HG03457 (cell line): ENCODE results near the gene FANCC.

Experiments used
- ATAC-seq: cut with Tn5 transposase; IDR thresholded peaks from one replicate; pipeline ENCODE4 v1.9.1; 2021; ENCODE audit warnings: moderate number of reproducible peaks; ENCODE audit not compliant: unreplicated experiment

FANCC gene

DNA sequence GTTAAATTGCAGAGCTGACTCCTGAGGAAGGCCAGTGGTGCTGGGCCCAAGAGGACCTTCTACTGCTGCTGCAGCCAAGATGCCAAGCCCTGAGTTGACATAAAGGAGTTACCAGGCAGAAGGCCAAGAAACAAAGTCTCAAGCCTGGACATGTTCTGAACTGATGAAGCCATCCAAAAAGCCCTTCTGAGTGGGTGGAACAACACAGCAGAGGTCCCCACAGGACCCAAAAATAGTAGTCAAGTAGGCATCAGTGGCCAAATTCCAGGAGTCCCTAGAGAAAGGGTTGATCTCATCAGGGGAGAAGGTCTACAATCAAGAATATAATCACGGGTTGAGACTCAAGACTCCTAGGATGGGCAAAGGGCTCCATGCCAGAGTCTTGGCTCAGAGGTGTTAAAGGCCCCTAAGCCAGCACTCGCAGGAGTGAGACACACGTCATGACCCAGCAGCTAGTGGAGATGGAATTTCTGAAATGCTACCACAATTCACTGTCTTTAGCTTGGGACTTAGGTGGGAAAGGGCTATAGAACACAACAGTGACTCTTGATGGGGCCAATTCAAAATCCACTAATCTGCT lies 119.7 kb downstream of the FANCC start:
- no peak for ATAC-seq

DNA sequence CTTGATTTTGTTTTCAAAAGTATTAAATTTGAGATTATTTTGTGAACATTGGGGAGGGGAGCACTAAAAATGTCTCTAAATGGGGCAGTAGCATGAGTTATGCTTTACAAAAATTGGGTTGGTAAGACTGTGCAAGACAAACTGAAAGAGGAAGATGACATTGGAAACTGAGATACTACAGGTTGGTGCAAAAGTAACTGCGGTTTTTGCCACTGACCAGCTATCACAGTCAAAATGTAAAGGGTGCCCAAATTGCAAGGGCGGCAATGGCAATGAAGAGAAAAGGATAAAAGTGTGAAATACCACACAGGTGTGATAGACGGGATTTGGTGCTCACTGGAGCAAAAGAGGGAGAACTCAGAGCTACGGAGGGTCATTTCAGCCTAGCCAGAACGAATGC lies 124.0 kb downstream of the FANCC start:
- ATAC-seq, result no peak

DNA sequence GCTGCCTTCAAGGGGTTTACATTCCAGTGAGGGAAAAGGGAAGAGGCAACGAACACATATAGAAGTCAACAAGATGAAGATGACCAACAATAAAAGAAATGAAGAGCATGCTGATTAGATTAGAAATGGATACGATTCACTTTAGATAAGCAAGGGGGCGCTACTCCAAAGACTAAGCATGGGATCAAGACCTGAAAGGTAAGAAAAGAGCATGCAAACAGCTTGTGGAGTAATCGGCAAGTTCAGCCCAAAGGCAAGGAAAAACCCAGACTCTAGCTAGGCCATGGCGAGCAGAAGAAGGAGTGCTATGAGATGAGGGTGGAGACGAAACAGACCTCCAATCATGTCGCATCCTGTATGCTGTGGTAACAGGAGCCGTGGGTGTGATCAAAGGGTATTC lies 124.4 kb downstream of the FANCC start:
- no peak for ATAC-seq

DNA sequence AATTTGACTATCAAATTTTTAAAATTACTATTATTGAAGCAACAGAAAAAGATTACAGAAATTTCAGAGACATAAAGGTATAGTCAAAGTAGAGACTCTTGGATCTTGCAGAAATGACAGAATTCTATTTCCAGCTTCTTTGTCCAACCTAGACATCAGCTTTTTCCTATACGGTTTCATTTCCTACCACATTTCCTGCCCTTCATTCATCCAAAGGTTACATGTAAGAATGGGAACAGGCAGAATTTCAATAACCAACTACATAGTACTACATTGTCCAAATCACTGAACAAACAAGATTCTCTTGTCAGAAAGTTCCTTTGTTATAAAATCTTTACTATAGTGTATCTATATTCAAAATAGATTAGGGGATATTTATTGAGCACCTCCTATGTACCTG lies 124.9 kb downstream of the FANCC start:
- no peak for ATAC-seq

DNA sequence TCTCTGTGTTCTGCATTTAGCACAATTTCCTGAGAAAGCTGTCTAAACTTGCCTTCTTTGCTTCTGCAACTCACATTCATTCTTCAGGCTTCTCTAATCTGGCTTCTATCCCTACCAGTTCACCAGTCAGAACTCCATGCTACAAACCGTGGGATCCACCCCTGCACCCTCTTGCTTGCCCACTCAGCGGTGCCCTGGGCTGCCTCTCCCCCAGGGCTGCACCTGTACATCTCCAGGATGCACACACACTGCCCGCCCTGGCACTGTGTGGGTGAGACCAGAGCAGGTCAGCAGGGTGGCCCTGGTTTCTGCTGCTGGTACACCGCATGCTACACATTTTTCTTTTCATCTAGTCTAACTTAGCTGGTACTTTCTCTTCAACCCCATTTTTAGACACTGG lies 127.1 kb downstream of the FANCC start:
- ATAC-seq, result no peak

DNA sequence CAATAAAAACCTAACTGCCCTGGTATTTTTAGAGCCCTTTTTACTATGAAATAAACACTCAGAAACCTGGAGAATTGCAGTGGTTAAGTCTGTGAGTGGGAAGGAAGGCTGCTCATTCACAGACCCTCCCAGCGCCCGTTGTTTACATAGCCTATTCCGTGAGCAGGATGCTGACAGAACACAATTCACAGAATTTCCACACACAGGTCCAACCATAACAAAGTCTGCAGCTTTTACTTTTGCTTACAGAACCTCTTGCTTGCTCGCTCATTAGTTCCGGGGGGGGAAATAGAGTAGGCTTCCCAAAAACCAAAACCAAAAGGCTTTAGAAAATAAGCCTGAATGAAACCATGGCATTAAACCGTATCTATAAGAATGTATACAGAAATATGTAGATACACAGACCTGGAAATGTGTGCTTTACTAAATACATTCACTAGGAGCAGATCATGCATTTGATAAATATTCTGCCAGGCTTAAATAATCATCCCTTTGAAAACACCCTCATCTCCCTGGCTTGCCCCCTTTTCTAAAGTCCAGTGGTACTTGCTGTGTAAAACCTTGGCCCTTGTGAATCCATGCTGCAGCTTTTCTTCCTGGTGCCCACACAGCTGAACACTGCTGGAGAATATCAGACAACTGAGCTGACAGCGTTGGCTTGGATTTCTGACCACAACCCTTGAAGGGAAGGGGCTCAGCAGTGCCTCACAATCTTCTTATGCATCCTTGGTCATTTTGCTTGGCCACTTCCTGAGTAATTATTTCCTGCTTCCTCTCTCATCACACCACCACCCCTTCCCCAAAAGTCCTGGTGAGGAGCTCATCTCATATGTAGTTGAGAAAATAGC lies 128.0 kb downstream of the FANCC start:
- ATAC-seq, result no peak

DNA sequence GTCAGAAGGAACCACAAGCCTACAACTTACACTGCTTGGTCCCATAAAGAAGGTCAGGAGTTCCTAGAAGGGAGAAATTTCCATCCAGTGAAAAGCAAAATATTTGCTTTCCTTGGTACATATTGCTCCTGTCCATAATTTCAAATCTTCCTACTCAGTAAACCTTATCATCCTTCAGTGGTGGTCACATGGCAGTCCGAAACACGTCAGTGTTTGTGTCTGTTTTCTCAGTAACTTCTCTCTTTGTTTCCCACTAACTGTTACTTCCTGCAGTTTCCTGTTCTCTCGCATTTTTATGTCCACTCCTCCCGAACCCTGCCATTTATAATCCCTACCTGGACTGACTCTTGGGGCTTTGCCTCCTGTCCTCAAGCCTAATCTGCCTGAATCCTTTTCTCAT lies 129.1 kb downstream of the FANCC start:
- ATAC-seq, result no peak

DNA sequence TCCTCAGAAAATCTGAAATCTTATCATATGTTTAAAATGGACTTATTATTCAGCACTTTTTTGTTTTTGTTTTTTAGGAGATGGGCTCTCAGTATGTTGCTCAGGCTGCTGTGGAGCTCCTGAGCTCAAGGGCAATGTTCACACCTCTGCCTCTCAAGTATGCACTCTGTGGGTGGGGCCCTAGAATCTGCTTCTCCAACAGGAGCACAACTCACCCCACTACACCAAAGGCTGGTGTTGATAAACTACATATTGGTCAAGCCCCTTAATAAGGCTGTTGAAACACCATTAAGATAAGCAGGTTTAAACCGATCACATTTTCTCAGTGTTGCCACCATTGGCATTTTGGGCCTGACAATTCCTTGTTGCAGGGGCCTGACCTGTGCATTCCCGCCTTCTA lies 131.6 kb downstream of the FANCC start:
- ATAC-seq, result no peak

DNA sequence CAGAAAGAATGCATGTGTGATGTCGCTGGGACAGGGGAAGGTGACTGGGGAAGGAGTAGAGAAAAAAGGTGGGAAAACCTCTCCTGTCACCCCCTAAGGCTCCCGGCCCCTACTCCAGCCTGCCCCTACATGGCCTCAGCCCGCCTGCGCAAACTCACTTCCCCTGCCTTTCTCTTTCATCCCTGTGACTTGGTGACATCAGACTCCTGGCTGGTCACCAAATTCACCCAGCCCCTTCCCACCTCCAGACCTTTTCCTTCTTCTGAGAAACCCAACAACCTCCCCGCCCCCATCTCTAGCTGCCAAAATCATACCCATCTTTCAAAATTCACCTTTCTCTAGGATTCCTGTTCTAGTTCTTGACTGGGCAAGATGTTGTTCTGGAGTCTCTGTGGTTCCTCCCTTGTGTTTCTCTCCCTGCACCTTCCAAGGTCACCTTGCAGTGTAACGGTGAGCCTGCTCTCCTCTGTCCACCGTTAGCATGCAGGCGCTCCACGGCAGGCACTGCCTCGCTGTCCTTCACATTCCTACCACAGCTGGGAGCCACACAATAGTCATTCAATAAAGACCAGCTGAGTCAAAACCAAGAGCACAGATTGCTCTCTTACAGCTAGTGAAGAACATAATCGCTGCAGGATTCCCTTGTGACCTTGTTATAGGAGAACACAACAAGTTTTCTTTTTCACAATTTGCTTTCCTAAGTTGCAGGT lies 134.5 kb downstream of the FANCC start:
- ATAC-seq, result no peak

DNA sequence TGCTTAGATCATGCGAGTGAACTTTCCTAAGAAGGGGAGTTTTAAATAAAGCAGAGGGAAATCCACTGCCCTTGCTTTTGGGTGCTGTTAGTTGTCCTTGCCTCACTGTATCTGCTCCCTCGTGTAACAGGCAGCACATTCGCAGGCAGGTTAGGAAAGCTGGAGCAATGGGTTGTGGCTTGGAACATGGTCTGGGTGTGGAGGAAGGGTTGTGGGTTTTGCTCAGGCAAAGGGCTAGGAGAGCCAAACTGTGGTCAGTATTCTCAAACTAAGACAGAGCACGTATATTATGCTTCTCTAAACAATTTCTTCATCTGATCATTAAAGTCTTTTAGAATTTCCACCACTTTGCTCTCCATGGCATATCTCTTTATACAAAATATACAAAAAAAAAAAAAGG lies 135.7 kb downstream of the FANCC start:
- no peak for ATAC-seq

DNA sequence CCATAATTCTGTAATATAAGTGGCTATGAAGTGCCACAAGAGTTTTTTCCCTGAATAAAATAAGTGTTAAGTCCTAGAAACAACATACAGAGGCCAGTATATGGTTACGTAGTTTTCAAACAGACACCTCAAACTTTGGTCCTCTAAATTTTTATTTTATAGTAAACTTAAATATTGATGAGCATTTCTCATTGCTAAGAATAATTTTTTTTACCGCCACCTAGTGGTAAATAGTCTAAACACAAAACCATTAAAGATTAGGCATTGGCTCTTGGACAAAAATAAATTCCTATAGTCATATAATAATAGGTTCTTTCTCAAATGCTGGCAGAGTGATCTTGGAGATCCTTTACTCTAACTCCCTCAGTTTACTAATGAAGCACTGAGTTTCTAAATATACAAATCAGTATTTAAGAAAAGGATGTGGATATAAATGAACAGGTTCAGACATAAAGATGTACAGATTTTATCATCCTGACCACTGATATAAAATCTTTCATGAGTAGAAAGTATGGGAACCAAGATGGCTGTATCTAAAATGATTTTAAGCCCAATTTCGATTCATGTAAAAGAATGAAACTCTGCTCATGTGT lies 136.2 kb downstream of the FANCC start:
- no peak for ATAC-seq

DNA sequence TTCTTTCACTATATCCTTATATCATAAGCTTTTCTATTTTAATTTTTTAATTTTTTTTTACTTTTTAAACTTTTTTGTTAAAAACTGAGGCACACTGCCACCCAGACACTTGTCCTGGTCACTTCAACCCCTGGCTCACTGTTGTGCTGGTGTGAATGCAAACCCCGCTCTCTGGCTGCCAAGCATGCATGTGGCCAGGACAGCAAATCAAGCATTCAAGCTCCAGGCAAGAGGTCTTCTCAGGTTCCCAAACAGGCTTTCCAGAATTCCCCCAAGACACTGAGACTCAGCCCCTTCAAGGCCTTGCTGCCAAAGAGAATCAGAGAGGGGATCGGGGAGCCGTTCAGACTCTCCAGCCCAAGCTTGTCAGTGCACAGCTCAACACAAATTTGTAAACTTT lies 139.9 kb downstream of the FANCC start:
- no peak for ATAC-seq

DNA sequence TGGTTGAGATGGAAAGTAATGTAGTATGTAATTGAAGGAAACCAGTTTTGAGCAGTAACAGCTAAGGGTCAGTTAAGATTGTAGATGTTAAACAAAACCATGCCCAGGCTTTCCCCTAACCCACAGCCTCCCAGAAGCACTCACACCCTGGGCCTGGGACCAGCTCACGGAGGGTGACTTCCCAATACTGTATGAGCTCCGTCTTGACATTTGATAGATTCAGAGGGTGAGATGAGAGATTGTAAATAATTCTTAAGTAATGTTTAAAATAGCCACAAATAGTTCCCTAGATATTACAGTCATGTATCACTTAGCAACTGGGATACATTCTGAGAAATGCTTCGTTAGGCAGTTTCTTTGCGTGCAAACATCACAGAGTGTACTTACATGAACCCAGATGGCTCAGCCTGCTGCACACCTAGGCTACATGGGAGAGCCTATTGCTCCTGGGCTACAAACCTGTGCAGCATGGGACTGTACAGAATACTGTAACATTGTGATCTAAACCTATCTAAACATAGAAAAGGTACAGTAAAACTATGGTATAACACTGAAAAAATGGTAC lies 140.7 kb downstream of the FANCC start:
- no peak for ATAC-seq

DNA sequence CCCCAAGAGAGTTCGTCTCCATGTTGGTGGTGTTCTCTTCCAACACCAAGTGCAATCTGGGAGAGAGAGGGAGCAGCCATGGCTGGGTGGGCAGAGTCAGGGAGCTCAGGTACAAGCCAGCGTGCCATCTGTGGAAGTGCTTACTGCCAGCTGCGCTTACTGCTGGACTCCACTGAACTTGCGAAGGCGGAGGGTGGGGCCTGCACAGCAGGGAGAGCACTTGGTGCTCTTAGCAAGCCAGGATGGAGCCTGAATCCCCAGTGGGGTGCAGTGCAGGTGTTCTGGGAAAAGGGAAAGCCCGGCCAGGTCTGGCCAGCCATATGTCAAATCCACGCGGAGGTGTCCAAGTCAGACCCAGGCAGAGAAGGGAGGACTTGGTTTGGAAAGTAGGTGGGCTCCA lies 142.0 kb downstream of the FANCC start:
- ATAC-seq, result no peak

DNA sequence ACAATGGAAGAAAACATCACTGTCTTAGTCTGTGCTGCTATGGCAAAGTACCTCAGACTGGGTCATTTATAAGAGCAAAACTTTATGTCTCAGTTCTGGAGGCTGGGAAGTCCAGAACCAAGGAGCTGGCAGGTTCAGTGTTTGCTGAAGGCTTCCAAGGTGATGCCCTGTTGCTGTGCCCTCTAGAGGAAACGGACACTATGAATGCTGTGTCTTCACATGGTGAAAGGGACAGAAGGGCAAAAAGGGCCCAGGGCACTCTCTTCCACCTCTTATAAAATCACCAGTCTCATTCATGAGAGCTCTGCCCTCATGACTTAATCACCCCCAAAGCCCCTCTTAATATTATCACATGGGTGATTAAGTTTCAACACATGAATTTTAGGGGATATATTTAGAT lies 143.5 kb downstream of the FANCC start:
- ATAC-seq, result no peak

DNA sequence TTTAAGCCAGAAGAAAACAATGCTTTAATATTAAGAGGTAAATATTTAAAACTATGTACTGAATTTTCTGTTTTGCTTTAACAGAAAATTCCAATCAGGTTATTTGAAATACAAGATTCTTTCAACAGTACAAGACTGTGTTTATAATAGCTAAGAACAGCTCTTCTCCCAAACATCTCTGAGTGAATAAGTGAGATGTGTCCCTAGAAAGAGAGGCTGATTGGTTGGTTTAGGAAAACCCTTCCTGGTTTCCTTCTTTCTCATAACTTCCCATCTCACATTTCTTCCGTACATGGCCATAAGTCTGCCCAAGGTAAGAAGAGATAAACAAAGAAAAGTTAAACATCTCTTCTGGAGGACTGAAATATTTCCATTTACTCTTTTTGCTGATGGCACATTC lies 145.9 kb downstream of the FANCC start:
- no peak for ATAC-seq

DNA sequence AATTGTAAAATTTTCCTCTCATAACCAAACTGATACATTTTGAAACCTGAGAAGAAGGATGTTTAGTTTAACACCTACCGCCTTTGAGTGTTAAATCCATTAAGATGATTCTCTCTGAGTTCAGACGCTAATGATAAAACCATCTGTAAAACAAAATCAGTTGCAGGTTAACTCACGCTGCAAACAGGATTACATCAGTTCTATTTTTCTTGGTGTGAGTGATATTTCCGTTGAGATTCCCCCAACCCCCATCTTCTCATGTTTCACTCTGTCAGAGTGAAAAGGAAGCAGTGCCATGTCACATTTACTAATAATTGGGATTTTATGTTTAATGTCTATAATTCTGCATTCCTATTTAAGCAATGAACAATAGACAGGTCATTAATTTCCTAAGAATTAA lies 146.5 kb downstream of the FANCC start:
- ATAC-seq, result no peak

DNA sequence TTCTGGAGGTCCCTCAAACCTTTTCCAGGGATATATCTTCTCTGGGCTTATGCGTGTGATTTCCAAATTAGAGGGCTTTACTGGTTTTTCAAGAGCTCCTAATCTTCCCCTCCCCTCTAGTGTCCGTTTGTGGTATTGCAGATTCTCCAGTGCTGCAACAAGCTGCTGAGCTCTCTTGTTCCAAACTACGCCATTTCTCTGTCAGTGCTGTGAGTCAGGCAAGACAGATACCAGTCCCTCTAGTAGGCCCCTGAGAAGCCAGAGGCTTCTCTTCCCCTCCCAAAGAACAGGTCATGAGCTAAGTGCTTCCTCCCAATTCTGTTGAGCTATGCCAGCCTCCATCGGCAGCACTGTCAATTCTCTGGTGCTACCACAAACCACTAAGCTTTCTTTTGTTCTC lies 149.5 kb downstream of the FANCC start:
- ATAC-seq, result no peak

DNA sequence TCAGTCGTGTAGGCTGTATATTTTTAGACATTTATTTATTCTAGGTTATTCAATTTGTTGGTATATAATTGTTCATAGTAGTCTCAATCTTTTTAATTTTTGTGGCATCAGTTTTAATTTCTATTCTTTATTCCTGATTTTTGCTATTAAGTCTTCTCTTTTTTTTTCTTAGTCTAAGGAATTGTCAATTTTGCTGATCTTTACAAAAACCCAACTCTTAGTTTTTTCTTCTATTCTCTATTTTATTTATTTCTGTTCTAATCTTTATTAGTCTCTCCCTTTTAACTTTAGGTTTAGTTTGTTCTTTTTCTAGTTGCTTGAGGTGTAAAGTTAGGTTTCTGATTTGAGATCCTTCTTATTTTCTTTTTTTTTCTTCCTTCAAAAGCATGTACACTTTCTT lies 152.5 kb downstream of the FANCC start:
- ATAC-seq, result no peak

DNA sequence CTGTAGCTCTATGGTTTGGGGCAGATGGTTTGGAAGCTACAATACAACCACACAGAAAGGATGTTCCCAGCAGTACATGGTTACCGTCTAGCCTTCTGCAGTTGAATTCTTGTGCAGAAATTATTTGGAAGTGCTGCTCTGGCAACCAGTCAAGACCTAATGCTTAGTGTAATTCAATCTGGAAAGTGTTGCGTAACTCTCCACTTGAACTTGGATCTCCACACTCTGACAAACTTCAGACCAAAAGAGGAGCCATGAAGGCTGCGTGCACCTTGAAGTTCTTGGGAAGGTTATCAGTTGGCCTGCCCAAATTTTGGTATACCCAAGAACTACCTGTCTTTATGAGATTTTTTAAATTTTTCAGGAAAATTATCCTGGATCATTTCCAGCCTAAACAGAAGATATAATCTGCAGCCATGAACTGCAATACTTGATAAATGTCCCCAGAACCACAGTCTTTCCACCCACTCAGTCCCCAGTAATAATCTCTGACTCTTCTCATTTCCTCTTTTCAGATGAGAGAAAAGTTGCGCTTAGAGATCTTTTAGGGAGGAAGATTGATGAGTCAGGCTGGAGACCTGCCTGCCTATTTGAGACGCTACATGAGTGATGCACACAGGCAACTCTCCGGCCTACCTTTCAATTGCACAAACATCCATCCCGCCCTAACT lies 159.9 kb downstream of the FANCC start:
- no peak for ATAC-seq

DNA sequence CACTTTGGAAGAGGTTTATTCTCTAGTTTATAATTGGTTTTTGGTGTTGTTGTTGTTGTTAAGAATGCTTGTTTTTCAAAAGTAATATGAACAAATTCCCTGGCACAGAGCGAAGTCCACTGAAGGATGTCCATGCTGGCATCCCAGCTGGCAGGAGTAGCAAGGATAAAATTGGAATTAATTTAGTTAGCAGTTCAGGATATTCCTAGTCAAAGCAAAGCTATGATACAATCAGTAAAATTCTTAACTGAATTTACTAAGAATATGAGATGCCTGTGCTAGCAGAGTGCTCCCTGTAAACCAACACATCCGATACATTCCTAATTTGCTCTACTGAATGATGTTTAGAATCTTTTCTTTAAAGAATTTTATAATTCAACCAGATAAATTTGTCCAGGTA lies 161.4 kb downstream of the FANCC start:
- ATAC-seq, result no peak
